GM04503 (cell line): Measurements from ENCODE around the gene MAST3.

Experiments
- DNase-seq: peaks from one replicate; pipeline ENCODE4 v3.0.0-alpha.2; 2012; ENCODE audit warnings: low read depth

Gene MAST3

GRCh38 chr19:18159810-18160209 is 62.2 kb downstream of the MAST3 start:
- no peak for DNase-seq

GRCh38 chr19:18160493-18160970 is 63.0 kb downstream of the MAST3 start:
- DNase-seq: no peak

GRCh38 chr19:18160971-18161635 is 63.5 kb downstream of the MAST3 start:
- no peak for DNase-seq

- DNase-seq: no peak
Observed at GRCh38 chr19:18161636-18162002, 64.0 kb downstream of the MAST3 start.

- DNase-seq: no peak
Observed at GRCh38 chr19:18164072-18164471, 66.5 kb downstream of the MAST3 start.

GRCh38 chr19:18165794-18166544 is 68.4 kb downstream of the MAST3 start:
- DNase-seq: no peak

GRCh38 chr19:18167011-18167410 is 69.4 kb downstream of the MAST3 start:
- DNase-seq: no peak

GRCh38 chr19:18167975-18168645 is 70.5 kb downstream of the MAST3 start:
- no peak for DNase-seq

- no peak for DNase-seq
Observed at GRCh38 chr19:18168673-18169381, 71.2 kb downstream of the MAST3 start.

GRCh38 chr19:18170714-18171255 is 73.2 kb downstream of the MAST3 start:
- DNase-seq: no peak

GRCh38 chr19:18171605-18172327 is 74.2 kb downstream of the MAST3 start:
- DNase-seq: no peak

GRCh38 chr19:18172331-18173053 is 74.9 kb downstream of the MAST3 start:
- no peak for DNase-seq

- DNase-seq: no peak
Observed at GRCh38 chr19:18173054-18173571, 75.5 kb downstream of the MAST3 start.

GRCh38 chr19:18173572-18174288 is 76.2 kb downstream of the MAST3 start, which contains the start of gene IFI30:
IFI30 (plus strand) TSS chr19:18173813; CDS start chr19:18173842, 29 bp downstream.
- no peak for DNase-seq

GRCh38 chr19:18174983-18175382 is 77.4 kb downstream of the MAST3 start:
- DNase-seq: no peak

- no peak for DNase-seq
Observed at GRCh38 chr19:18176367-18177310, 79.1 kb downstream of the MAST3 start.

GRCh38 chr19:18179957-18180356 is 82.4 kb downstream of the MAST3 start:
- no peak for DNase-seq

GRCh38 chr19:18183529-18183928 is 86.0 kb downstream of the MAST3 start:
- no peak for DNase-seq

- DNase-seq: no peak
Observed at GRCh38 chr19:18185538-18185937, 88.0 kb downstream of the MAST3 start.
